ENCODE measurements around the gene PITX3.

The PITX3 gene

DNA sequence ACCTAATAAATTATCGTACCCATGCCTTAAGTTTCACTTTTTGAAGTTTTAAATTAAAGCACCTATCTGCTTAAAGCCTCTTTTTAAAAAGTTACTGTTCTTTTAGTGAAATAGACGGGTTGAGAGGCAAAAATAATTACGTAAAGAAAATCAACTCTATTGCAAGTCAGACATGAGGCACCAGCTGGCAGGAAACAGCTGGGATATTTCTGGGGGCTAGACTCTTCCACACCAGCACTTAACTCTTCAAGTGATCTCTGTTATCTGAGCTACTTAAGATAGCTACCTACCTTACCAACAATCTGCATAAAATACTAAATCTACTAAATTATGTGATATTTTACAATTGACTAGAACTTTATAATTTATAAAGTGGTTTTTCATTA lies 39.8 kb upstream of the PITX3 start:
- Histone ChIP-seq H3K4me2 (ENCODE audit: low read length) (no peak overlapping the region), H3K27ac (no peak overlapping the region), H3K9me3 (ENCODE audit: control insufficient read depth, low read length) (no peaks in the 10 kb centered on the region), H3K79me2 (peaks cover 36% of the 10 kb centered on the region), H3K27me3 (ENCODE audit: control insufficient read depth, insufficient read depth, low read length) (no peaks in the 10 kb centered on the region), H3K36me3 (ENCODE audit: control insufficient read depth, insufficient read depth, low read length) (no peaks in the 10 kb centered on the region), H3K9ac (no peak overlapping the region), H3K4me3 (ENCODE audit: low read depth, low read length) (no peak overlapping the region), H3K4me1 (peaks cover 6% of the 10 kb centered on the region), H2AFZ (no peak overlapping the region)
- TF ChIP-seq, protein P1, sequence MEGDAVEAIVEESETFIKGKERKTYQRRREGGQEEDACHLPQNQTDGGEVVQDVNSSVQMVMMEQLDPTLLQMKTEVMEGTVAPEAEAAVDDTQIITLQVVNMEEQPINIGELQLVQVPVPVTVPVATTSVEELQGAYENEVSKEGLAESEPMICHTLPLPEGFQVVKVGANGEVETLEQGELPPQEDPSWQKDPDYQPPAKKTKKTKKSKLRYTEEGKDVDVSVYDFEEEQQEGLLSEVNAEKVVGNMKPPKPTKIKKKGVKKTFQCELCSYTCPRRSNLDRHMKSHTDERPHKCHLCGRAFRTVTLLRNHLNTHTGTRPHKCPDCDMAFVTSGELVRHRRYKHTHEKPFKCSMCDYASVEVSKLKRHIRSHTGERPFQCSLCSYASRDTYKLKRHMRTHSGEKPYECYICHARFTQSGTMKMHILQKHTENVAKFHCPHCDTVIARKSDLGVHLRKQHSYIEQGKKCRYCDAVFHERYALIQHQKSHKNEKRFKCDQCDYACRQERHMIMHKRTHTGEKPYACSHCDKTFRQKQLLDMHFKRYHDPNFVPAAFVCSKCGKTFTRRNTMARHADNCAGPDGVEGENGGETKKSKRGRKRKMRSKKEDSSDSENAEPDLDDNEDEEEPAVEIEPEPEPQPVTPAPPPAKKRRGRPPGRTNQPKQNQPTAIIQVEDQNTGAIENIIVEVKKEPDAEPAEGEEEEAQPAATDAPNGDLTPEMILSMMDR (IDR thresholded peaks at IDR 0.05), result no peak

DNA sequence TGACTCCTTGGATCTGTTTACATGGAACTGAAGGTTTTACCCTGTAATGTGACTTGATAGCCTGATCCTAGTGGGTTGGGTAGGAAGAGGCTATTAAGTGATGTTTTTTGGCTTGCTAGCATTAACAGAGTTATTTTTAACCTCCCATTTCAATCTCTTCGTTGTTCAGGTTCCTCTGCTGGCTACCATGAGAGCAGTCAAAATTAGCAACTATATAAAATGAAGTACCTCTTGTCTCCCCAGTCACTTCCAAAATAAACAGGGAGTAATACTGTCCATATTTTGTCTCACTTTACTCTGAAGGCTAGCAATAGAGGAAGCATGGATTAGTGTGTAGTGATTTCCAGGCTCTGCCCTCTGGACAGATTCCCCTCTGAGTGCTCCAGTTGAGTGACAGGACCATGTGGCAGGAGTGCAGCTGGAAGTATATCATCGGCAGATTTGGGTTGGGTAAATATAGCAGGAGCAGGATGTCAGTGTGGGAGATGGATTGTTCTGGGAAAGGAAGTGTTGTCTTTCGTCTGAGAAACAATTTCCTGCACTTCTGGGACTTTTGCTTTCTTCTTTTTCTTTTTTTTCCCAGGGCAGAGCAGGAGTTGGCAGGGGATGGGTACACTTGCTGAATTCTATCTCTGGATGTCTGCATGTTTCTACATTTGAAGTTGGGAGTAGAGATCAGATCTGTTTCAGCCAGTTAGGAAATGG lies 39.2 kb upstream of the PITX3 start:
- Histone ChIP-seq H2AFZ (no peak overlapping the region), H3K27me3 (ENCODE audit: control insufficient read depth, insufficient read depth, low read length) (no peaks in the 10 kb centered on the region), H3K4me2 (ENCODE audit: low read length) (no peak overlapping the region), H3K27ac (no peak overlapping the region), H3K79me2 (peaks cover 41% of the 10 kb centered on the region), H3K9ac (no peak overlapping the region), H3K9me3 (ENCODE audit: control insufficient read depth, low read length) (no peaks in the 10 kb centered on the region), H3K36me3 (ENCODE audit: control insufficient read depth, insufficient read depth, low read length) (no peaks in the 10 kb centered on the region), H3K4me1 (peaks cover 6% of the 10 kb centered on the region), H3K4me3 (ENCODE audit: low read depth, low read length) (no peak overlapping the region)
- TF ChIP-seq, protein P1 (IDR thresholded peaks at IDR 0.05), result no peak

DNA sequence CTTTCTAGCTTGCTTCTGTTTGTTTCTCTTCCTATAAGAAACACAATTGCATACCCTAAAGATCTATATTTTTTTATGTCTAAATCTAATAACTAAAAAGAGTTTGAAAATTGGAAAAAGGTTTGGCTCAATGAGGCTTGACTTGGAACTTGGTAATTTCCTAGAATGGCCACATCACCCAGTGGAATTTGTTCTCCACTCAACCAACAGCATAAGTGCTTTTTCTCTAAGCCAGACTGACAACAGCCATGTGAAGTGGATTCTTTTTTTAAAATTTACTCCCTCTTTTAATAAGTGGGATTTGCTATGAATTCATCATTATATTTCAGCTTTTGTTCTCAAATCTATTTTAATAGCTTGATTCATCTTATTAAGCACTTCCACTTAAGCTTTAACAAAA lies 37.8 kb upstream of the PITX3 start:
- H3K79me2 ChIP-seq, result peaks cover 43% of the 10 kb centered on the region
- H3K36me3 ChIP-seq (ENCODE audit: control insufficient read depth, insufficient read depth, low read length), result no peaks in the 10 kb centered on the region
- TF ChIP-seq, protein P1 (IDR thresholded peaks at IDR 0.05), result no peak
- no peak overlapping the region for H3K9ac ChIP-seq
- H3K4me1 ChIP-seq, result peaks cover 4% of the 10 kb centered on the region
- H3K4me3 ChIP-seq (ENCODE audit: low read depth, low read length), result no peak overlapping the region
- no peaks in the 10 kb centered on the region for H3K27me3 ChIP-seq (ENCODE audit: control insufficient read depth, insufficient read depth, low read length)
- no peak overlapping the region for H2AFZ ChIP-seq
- no peaks in the 10 kb centered on the region for H3K9me3 ChIP-seq (ENCODE audit: control insufficient read depth, low read length)
- H3K4me2 ChIP-seq (ENCODE audit: low read length), result no peak overlapping the region
- H3K27ac ChIP-seq, result no peak overlapping the region

DNA sequence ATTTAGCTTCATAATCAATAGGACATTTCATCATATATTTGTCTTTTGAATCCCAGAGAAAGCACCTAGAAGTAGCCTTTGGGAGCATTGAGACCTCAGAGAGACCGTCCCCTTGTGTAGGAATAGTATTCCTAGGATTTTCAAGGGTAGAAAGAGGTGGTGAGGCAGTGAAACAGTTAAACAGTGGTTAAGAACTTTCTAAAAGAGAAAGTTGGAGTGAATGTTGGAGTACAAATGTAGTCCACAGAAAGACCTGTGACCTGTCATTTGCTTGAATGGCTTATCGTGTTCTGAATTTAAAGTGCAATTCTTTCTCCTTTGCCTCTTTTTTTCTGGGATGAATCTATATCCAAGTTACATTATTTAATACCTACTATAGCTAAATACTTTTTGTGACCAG lies 34.0 kb upstream of the PITX3 start:
- no peak overlapping the region for H3K9ac ChIP-seq
- H3K4me3 ChIP-seq (ENCODE audit: low read depth, low read length), result no peak overlapping the region
- no peak overlapping the region for H3K27ac ChIP-seq
- H3K79me2 ChIP-seq, result peaks cover 58% of the 10 kb centered on the region
- H2AFZ ChIP-seq, result no peak overlapping the region
- no peaks in the 10 kb centered on the region for H3K27me3 ChIP-seq (ENCODE audit: control insufficient read depth, insufficient read depth, low read length)
- H3K4me2 ChIP-seq (ENCODE audit: low read length), result no peak overlapping the region
- no peaks in the 10 kb centered on the region for H3K36me3 ChIP-seq (ENCODE audit: control insufficient read depth, insufficient read depth, low read length)
- TF ChIP-seq, protein P1 (IDR thresholded peaks at IDR 0.05), result no peak
- no peaks in the 10 kb centered on the region for H3K4me1 ChIP-seq
- no peaks in the 10 kb centered on the region for H3K9me3 ChIP-seq (ENCODE audit: control insufficient read depth, low read length)

DNA sequence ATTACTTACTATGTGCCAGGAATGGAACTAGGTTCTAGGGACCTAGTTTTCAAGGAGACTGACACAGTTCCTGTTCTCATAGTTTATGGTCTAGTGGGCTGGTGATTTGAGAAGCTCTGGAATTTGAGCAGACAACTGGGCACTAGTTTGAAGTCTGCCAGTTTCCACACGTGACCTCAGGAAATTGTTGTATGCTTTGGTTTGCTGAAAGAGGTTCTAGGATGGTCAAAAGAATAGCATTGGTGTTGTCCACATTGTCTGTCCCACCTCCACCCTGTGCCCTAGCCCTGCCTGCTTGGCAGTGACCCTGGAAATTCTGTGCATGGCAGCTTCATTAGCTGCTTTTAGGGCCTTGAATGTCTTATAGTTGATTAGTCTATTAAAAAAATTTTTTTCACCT lies 32.8 kb upstream of the PITX3 start:
- no peaks in the 10 kb centered on the region for H3K27me3 ChIP-seq (ENCODE audit: control insufficient read depth, insufficient read depth, low read length)
- TF ChIP-seq, protein P1 (IDR thresholded peaks at IDR 0.05), result no peak
- H3K27ac ChIP-seq, result no peak overlapping the region

More for the DNA sequence above, 32.8 kb upstream of the PITX3 start:
- H3K79me2 ChIP-seq, result peaks cover 61% of the 10 kb centered on the region
- H3K36me3 ChIP-seq (ENCODE audit: control insufficient read depth, insufficient read depth, low read length), result no peaks in the 10 kb centered on the region
- H3K9me3 ChIP-seq (ENCODE audit: control insufficient read depth, low read length), result no peaks in the 10 kb centered on the region
- H2AFZ ChIP-seq, result no peak overlapping the region
- H3K4me1 ChIP-seq, result no peaks in the 10 kb centered on the region
- H3K4me3 ChIP-seq (ENCODE audit: low read depth, low read length), result no peak overlapping the region
- no peak overlapping the region for H3K9ac ChIP-seq
- H3K4me2 ChIP-seq (ENCODE audit: low read length), result no peak overlapping the region

Measured in parathyroid adenoma (tissue), 2 donors.